ENCODE data around the gene PAN3.

PAN3 gene

GRCh38 chr13:28299916-28300315 lies 161.6 kb downstream of the PAN3 start:
- in situ Hi-C loops (cut with MboI; ENCODE audit: low sequenced_read_pairs) = loop anchor here (25.0 kb wide), 2 partner anchors 337 to 487 kb away; no protein-coding TSS in a partner anchor

GRCh38 chr13:28301839-28302238 lies 163.5 kb downstream of the PAN3 start:
- in situ Hi-C loops (cut with MboI; ENCODE audit: low sequenced_read_pairs) = loop anchor here (25.0 kb wide), 2 partner anchors 335 to 485 kb away; no protein-coding TSS in a partner anchor

- in situ Hi-C loops (cut with MboI; ENCODE audit: low sequenced_read_pairs) = loop anchor here (25.0 kb wide), 2 partner anchors 331 to 481 kb away; no protein-coding TSS in a partner anchor
These were observed 168.0 kb downstream of the PAN3 start for GRCh38 chr13:28306325-28306724.

- in situ Hi-C loops (cut with MboI; ENCODE audit: low sequenced_read_pairs) = loop anchor here (25.0 kb wide), 2 partner anchors 324 to 474 kb away; no protein-coding TSS in a partner anchor
These were observed 175.2 kb downstream of the PAN3 start for GRCh38 chr13:28313579-28313978.

- in situ Hi-C loops (cut with MboI; ENCODE audit: low sequenced_read_pairs) = loop anchor here (25.0 kb wide), 2 partner anchors 322 to 472 kb away; no protein-coding TSS in a partner anchor
These were observed 176.5 kb downstream of the PAN3 start for GRCh38 chr13:28314879-28315278.

- in situ Hi-C loops (cut with MboI; ENCODE audit: low sequenced_read_pairs) = loop anchor here (25.0 kb wide), 2 partner anchors 321 to 471 kb away; no protein-coding TSS in a partner anchor
These were observed 177.8 kb downstream of the PAN3 start for GRCh38 chr13:28316129-28316528.

GRCh38 chr13:28316836-28317235 lies 178.5 kb downstream of the PAN3 start:
- in situ Hi-C loops (cut with MboI; ENCODE audit: low sequenced_read_pairs) = loop anchor here (25.0 kb wide), 2 partner anchors 320 to 470 kb away; no protein-coding TSS in a partner anchor

GRCh38 chr13:28318496-28318895 lies 180.2 kb downstream of the PAN3 start:
- in situ Hi-C loops (cut with MboI; ENCODE audit: low sequenced_read_pairs) = loop anchor here (25.0 kb wide), 2 partner anchors 319 to 469 kb away; no protein-coding TSS in a partner anchor

GRCh38 chr13:28319528-28319927 lies 181.2 kb downstream of the PAN3 start:
- in situ Hi-C loops (cut with MboI; ENCODE audit: low sequenced_read_pairs) = loop anchor here (25.0 kb wide), 2 partner anchors 318 to 468 kb away; no protein-coding TSS in a partner anchor

- in situ Hi-C loops (cut with MboI; ENCODE audit: low sequenced_read_pairs) = loop anchor here (25.0 kb wide), 2 partner anchors 317 to 467 kb away; no protein-coding TSS in a partner anchor
These were observed 181.9 kb downstream of the PAN3 start for GRCh38 chr13:28320209-28320608.

GRCh38 chr13:28320884-28321574 lies 182.7 kb downstream of the PAN3 start:
- in situ Hi-C loops (cut with MboI; ENCODE audit: low sequenced_read_pairs) = loop anchor here (25.0 kb wide), 2 partner anchors 316 to 466 kb away; no protein-coding TSS in a partner anchor

- in situ Hi-C loops (cut with MboI; ENCODE audit: low sequenced_read_pairs) = loop anchor here (25.0 kb wide), 2 partner anchors 316 to 466 kb away; no protein-coding TSS in a partner anchor
These were observed 183.4 kb downstream of the PAN3 start for GRCh38 chr13:28321756-28322155.

GRCh38 chr13:28322256-28322905 lies 184.0 kb downstream of the PAN3 start:
- in situ Hi-C loops (cut with MboI; ENCODE audit: low sequenced_read_pairs) = loop anchor here (25.0 kb wide), 2 partner anchors 315 to 465 kb away; no protein-coding TSS in a partner anchor

- in situ Hi-C loops (cut with MboI; ENCODE audit: low sequenced_read_pairs) = loop anchor here (25.0 kb wide), 2 partner anchors 313 to 463 kb away; no protein-coding TSS in a partner anchor
These were observed 185.9 kb downstream of the PAN3 start for GRCh38 chr13:28324181-28324789.

- in situ Hi-C loops (cut with MboI; ENCODE audit: low sequenced_read_pairs) = no loop called here
These were observed 186.7 kb downstream of the PAN3 start for GRCh38 chr13:28325022-28325421.

- in situ Hi-C loops (cut with MboI; ENCODE audit: low sequenced_read_pairs) = no loop called here
These were observed 187.7 kb downstream of the PAN3 start for GRCh38 chr13:28326056-28326455.

- in situ Hi-C loops (cut with MboI; ENCODE audit: low sequenced_read_pairs) = no loop called here
These were observed 189.3 kb downstream of the PAN3 start for GRCh38 chr13:28327373-28328270.

GRCh38 chr13:28328271-28328607 lies 189.9 kb downstream of the PAN3 start:
- in situ Hi-C loops (cut with MboI; ENCODE audit: low sequenced_read_pairs) = no loop called here

GRCh38 chr13:28329395-28330158 lies 191.2 kb downstream of the PAN3 start:
- in situ Hi-C loops (cut with MboI; ENCODE audit: low sequenced_read_pairs) = no loop called here
